Dermis microvascular lymphatic vessel endothelial cell (primary cell): Measurements from ENCODE around the gene WNT10A. TPM values are rescaled to one million over a fixed set of nuclear protein-coding genes. Genes with fewer than 3 reads are reported as not detected.

Experiments
- DNase-seq, 2 donors: peaks; one replicate each; pipeline versions ENCODE4 v3.0.0 to v3.0.0-alpha.2; 2010; ENCODE audit warnings: low read depth in 2 of 2
- total RNA-seq: library from RNA; depleted of rRNA; stranded (reverse); fragments of >200 nt; gene quantifications from 2 replicates; pipeline ENCODE4 v1.2.1, GENCODE V29; 2014

Gene WNT10A
- total RNA-seq, 1 donor from 2014 or later: not detected

DNA sequence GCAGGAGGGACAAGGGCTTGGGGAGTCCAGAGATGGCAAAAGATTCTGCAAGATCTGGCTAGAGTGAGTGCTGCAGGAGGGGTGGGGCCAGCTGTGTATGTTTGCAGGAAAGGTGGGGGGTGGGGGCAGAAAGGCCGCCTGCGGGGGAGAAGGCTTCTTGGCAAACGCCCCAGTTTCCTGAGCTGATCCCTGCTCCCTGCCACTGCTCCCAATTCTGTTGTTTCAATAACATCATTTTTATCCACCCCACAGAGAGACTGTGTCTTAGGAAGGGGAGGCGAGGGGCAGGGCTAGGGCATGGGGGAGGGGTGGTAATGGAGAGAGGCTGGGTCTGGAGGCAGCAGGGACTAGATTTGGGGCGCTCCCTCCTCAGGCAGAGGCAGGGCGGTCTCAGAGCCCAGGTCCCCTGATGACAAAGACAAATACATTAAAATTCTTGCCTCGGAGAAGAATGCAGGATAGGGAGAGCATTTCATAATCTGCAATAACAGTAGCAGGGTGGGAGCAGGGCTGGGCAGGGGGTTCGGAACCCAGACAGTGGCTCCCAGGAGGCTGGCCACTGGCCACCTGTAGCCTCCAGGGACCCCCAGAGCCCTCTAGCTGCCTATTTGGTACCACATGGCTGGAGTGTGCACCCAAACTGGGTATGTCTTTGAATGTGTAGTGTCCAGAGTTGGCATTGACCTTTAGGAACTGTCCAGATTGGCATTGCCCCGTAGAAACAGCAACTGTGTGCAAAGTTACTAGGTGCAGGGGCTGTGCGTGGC lies 23.1 kb upstream of the WNT10A start:
- no peak for DNase-seq

DNA sequence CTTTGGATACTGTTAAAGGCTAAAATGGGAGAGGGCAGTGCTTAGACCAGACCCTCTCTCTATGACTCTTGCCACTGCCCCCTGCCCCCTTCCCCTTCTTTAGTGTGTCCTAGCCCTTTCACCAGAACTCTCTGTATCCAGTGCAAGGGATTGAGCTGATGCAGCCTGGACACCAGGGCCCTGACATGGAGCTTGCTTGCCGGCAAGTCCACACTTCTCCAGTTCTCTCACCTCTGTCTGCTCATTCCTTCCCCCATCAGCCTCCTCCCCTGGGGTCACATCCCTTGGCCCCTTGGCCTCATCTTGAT lies 22.6 kb upstream of the WNT10A start:
- DNase-seq: no peak

DNA sequence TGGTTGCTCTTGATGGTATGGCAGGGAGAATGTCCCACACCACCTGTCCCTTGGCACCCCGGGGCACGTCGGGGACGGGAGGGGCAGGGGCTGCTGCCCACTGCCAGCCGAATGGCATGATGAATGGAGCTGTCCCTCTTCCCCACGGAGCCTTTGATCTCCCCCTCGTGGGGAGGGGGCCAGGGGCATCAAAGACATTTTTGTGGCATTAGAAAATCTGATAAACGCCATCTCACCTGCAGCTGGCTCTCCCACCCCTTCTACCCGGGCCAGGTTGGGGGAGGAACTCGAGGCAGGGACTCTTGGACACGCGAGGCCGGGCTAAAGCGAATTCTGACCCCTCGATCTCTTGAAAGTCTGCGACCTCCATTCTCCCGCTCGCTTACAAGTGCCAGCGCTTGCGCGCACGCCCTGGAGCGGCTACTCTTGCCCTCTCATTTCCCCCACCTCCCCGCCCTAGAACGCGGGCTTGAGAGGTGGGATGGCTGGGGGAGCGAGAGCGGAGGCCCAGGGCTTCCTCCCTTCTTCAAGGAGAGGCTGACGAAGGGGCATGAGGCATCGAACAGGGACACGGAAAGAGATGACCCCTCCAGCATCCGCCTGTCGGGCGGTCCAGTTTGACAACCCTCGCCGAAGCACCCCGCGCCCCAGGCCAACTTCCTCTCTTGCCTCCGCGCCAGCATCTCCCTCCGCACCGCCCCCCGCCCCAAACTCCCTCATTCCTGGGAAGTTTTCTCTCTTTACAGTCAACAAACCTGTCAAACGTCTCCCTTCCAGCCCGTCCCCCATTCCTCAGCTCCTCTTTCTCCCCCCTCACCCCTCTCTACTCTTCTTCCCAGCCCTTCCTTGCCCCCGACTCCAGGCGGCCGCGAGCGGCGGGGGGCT lies 21.7 kb upstream of the WNT10A start:
- no peak for DNase-seq

DNA sequence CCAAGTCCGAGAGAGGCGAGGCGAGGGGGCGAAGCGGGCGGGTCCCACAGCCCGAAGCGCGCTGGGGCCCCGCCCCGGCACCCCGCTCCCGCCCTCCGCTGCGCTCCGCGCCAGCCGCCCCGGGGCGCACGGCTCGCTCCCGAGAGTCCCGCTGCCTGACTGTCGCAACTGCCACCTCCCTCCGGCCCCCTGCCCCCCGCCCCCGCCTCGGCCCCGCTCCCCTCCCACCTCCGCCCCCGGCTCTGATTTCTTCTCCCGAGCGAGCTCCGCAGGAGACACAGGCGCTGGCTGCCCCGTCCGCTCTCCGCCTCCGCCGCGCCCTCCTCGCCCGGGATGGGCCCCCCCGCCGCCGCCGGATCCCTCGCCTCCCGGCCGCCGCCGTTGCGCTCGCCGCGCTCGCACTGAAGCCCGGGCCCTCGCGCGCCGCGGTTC lies 21.1 kb upstream of the WNT10A start, which contains the start of gene WNT6:
Gene WNT6, plus strand, starts transcription at position 250 of the 432 bp plus-strand sequence. CDS start 233 bp downstream, outside the sequence.
- no peak for DNase-seq

DNA sequence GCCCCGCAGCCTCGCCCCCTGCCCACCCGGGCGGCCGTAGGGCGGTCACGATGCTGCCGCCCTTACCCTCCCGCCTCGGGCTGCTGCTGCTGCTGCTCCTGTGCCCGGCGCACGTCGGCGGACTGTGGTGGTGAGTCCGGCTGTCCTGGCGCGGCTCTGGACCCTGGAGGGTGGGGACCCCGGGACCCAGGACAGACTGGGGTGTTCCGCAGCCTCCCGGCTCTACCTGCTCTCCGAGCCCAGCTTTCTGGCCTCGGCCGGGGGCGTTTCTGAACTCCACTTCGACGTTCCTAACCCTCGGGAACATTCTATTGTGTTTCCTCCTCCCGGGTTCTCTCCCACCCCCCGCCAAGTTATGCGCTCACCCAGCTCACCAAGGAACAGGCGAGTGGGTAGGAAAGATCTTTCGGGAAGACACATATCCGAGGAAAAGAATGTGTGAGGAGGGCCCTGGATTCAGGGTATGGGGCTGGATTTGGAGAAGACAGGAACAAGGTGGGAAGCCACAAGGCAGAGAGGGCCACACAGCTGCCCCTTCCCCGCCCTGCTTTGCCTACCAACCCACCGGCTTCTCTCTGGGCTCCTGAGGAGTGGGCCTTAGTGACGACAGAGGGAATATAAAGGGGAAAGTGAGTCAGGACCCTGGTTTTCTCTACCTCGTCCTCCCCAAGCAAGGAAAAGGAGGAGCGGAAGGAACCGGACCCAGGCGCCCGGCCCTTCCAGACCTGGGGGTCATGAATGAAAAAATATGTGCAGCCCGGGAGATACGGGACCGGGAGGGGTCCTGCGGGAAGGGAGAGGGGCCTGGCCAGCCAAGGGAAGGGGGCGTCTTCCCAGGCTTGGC lies 20.4 kb upstream of the WNT10A start:
- no peak for DNase-seq

DNA sequence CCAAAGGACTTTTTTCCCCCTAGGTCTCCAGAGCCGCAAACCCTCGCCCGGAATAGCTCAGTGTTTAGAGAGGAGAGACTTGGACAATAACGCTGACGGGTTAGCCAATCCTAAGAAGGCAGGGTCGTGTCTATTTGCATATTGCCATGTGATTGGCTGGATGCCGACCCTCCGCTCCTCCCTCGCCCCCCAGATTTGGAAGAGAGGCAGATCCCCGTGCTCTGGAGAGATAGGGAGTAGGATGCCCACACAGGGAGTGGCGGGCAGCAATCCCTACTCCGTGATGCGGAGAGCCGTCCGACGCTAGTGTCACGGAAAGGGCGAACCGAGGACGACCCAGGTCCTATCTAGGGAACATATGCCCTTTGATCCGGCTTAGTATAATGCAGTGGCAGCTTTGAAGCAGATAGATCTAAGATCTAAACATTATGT lies 19.7 kb upstream of the WNT10A start:
- peak in 1 of 2 donors; percentile 43 for DNase-seq

DNA sequence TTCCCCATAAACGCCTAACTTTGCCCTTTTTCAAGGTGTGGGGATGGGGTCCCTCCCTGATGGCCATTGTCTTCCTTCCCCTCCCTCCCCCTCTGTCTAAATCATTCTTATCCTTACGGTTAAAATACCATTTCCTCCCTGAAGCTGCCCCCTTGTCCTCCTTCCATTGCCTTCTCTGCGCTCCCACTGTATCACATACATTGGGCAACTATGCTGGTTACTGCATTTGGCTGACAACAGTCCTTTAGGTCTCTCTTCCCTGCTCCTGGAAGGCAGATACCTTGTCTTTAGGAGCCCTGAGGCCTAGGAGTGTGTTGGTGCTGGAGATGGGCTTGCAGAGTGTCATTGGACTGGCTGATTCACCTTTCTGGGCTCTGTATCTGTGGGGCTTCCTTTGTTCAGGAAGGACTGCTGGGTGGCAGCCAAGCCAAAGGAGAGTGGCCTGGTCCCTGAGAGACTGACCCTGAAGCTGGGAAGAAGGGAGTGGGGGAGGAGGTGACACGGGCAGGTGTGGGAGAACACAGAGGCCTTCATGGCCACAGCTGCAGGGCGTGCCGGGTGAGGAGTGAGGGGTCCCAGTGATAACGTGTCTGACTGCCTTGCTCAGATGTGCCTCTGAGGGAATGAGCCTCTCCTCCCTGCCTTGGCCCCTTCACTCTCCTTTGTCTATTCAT lies 18.9 kb upstream of the WNT10A start:
- no peak for DNase-seq

DNA sequence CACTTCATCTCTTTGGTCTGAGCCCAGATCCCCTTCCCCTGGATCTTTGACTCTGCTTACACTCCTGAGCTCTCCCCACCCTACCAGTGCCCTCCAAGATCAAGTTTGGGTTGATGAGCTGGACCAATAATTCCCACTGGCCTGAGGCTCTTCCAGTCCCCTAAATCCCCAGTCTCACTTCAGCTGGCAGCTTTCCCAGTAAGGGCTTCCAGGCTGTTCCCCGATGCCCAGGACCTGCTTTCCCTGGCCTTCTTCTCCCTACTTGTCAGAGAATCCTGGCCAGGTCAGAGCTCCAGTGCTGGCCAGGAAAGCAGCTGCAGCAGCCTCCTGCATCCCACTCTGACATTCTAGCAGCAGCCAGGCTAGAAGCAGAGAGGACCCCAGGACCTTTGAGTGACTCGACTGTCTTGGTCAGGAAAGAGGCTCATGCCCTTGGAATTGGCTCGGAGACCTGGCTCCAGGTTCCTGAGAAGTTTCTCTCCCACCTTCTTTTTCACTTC lies 17.6 kb upstream of the WNT10A start:
- no peak for DNase-seq

DNA sequence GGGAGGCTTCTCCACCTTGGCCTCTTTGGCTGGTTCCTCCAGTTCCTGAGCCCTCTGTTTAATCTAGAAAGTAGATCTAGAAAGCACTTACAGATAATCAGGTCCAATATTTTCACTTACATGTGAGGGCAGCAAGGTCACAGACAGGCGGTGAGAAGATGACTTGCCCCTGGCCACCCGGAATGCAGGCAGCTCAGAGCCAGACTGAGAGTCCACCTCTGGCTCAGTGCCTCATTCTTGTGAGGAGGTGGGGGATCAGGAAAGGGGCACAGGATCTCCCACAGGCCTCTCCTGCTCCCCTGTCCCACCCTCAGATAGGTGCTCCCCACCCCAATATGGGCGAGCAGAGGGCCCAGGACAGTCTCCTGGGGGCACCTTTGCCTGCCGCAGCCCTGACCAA lies 15.3 kb upstream of the WNT10A start:
- DNase-seq: no peak

DNA sequence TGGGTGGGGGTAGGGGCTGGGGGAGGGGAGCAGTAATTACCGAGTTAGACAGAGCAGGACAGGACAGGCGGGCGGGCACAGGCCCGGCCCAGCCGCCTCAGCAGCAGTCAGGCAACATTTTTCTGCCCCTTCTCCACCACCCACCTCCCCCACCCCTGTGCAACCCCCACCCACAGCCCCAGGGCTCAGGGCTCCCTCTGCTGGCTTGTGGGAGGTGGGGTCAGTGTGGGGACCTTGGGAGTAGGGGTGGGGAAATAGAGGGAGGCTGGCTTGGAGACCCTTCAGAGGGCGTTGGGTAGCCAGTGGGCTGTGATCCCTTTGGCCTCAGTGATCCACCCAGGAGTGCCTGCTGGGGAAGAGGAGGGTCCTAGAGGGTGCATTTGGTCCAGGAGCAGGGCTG lies 14.7 kb upstream of the WNT10A start:
- no peak for DNase-seq

DNA sequence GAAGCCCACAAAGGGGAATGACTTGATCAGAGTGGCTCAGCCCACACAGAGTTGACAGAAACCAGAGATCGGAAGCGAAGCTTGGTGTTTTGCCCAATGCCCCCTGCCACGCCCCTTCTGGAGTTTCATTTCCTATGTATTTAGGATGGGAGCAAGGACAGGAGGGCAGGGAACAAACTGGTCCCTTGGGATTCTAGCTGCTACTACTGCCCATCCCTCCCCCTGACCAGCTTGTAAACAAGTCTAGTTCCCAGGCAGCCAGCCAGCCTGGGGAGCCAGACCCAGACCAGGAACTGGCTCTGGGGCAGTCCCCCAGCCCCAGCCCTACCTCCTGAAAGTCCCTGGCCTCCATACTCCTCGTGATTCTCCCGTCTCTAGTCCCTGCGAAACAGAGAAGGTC lies 12.8 kb upstream of the WNT10A start:
- DNase-seq: no peak

DNA sequence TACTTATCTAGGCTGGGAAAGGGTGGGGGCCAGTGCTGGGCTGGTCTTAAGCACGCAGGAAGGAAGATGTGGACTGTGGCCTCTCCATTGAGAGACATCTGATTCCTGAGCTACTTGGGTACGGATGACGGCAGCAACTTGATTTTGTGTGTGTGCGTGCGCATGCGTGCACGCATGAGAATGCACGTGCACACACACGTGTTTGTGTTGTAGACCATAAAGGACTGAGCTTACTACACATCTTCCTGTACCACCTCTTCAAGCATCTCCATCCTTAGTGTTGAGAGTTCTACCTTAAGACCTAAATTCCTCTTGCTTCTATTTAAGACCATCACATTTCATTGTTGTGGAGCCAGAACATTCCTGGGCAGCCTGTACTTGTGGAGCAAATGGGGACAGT lies 11.6 kb upstream of the WNT10A start:
- DNase-seq: no peak

DNA sequence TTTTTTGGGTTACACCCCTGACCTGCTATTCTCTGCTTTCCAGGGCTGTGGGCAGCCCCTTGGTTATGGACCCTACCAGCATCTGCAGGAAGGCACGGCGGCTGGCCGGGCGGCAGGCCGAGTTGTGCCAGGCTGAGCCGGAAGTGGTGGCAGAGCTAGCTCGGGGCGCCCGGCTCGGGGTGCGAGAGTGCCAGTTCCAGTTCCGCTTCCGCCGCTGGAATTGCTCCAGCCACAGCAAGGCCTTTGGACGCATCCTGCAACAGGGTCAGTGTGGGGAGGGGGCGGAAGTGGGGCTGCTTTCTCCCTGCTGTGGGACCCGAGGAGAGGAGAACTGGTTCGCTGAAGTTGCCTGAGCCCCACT lies 9.7 kb upstream of the WNT10A start:
- DNase-seq: no peak

DNA sequence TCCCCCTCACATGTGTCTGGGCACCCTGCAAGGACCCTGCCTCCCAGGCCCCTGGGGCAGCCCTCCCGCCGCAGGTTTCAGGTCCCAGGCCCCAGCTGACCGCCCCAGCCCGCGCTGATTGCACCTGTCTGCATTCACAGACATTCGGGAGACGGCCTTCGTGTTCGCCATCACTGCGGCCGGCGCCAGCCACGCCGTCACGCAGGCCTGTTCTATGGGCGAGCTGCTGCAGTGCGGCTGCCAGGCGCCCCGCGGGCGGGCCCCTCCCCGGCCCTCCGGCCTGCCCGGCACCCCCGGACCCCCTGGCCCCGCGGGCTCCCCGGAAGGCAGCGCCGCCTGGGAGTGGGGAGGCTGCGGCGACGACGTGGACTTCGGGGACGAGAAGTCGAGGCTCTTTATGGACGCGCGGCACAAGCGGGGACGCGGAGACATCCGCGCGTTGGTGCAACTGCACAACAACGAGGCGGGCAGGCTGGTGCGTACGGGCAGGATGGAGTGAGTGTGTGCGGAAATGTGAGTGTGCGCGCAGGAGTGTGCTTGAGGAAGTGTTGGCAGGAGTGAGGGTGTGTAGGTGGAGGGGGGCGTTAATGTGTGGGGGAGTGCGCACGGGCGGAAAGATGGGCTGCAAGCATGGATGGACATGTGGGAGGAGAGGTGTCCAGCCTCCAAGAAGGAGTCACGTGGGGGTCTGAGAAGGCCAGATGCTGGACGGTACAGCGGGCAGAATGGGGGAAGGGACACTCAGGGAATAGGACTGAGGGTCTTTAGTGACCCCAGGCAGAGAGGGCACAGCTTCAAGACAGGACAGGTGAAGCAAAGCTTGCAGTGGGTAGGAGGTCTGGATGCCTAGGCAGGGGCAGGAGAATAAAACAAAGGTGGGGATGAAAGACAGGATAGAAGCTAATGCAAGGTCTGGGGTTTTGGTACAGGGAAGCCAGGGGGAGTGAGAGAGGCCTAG lies 9.0 kb upstream of the WNT10A start:
- DNase-seq: no peak

DNA sequence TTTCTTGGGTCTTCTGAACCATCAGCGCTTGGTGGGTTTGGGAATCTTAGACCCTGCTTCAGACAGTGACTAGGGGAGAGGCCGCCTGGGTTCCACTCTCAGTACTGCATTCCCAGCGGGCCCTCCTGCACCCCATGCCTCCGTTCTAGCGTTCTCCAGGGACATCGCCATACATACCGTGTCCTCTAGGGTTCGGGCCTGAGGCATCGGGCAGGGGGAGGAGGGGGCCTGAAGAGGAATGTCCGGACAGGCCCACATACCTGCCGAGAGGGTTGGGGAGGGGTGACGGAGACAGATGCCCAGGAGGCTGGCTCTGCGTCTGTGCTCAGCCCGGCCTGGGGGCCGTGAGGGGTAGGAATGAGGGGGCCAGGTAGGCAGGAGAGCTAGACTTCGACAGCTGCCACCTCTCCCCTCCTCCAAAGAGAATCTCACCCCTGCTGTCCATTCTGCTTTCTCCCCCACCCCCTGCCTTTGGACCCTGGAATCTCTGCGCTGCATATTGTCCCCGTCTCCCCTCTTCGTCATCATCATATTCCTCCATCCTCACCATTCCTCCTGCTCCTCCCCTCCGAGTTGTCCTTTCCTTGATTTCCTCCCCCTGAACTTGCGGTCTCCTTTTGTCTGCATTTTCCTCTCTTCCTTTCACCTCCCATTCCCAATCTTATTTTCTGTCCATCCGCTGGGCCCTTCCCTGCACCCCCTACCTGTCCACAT lies 7.8 kb upstream of the WNT10A start:
- DNase-seq: no peak

DNA sequence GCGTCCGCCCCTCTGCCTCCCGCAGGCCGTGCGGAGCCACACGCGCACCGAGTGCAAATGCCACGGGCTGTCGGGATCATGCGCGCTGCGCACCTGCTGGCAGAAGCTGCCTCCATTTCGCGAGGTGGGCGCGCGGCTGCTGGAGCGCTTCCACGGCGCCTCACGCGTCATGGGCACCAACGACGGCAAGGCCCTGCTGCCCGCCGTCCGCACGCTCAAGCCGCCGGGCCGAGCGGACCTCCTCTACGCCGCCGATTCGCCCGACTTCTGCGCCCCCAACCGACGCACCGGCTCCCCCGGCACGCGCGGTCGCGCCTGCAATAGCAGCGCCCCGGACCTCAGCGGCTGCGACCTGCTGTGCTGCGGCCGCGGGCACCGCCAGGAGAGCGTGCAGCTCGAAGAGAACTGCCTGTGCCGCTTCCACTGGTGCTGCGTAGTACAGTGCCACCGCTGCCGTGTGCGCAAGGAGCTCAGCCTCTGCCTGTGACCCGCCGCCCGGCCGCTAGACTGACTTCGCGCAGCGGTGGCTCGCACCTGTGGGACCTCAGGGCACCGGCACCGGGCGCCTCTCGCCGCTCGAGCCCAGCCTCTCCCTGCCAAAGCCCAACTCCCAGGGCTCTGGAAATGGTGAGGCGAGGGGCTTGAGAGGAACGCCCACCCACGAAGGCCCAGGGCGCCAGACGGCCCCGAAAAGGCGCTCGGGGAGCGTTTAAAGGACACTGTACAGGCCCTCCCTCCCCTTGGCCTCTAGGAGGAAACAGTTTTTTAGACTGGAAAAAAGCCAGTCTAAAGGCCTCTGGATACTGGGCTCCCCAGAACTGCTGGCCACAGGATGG lies 7.1 kb upstream of the WNT10A start:
- DNase-seq: no peak

DNA sequence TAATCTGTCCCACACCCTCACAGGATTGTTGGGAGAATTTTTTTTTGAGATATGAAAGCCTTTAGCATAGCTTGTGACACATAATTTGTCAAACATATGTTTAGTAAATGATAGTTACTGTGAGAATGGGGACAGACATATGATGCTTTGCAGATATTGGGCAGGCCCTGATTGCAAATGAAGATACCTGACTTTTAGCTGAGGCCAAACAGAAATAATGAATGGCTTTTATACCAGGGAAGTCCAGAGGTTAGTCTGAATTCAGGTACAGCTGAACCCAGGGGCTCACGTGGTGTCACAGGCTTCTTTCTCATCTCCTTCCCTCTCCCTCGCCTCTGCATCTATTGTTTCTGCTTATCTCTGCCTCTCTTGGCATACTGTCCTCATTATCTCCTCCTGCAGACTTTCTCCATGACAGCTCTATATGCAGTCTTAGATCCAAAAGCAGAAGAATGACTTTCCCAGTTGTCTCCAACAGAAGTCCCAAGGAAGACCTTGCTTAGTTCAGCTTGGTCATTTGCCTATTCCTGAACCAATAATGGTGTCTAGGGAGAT lies 4.9 kb upstream of the WNT10A start:
- DNase-seq: no peak

DNA sequence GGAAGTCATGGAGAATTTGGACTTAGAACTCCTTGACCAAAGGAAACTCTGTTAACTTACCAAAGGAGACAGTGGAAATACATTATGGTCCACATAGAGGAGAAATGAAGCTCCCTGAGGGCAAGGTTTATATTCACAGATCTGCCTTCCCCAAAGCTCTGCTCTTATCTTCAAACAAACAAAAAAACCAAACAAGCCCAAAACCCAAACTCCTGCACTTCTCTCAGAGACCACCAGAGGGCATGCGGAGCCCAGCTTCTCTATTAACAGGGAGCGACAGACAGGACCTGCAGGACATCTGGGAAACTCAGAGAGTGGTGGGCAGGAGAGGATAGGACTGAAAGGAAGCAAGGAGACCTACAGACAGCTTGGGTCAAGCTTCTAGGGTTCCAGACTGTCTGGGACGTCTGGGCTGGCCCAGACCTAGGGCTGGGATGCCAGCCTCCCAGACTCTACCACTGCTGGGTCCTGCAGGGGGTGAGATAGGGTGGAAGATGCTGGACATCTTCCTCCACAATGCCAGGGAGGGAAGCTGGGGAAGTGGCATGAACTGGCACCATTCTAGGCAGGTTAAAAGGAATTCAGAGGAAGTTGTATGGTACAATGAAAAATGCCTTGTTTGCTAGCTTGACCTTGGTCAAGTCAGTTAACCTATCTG lies 4.0 kb upstream of the WNT10A start:
- peak; percentile 29 to 63 for DNase-seq
